Endothelial cell of umbilical vein (primary cell): ENCODE measurements around the gene ZNF423. TPM values are rescaled to one million over a fixed set of nuclear protein-coding genes. Genes with fewer than 3 reads are reported as not detected.

ENCODE experiments used
- BruUV-seq: library from RNA; stranded (reverse); fragments of 400-500 nt; replicated peaks from 2 replicates; lab custom pipeline; 2021; lab: Mats Ljungman, UMichigan
- CTCF ChIA-PET: fragments of 300-600, 350-600 bp; sonication (Branson Sonifier 250); formaldehyde crosslinking; loops from one replicate; lab custom pipeline; 2021; ENCODE audit warnings: antibody characterized with exemption, inconsistent platforms; lab: Charles Lee
- POLR2A ChIA-PET: fragments of 300-600, 350-600 bp; sonication (Branson Sonifier 250); formaldehyde crosslinking; loops from one replicate; lab custom pipeline; 2021; ENCODE audit warnings: antibody characterized with exemption, inconsistent platforms; lab: Charles Lee
- DNase-seq: peaks from one replicate; pipeline ENCODE4 v3.0.0-alpha.2; 2011; ENCODE audit warnings: low read depth, low spot score
- FAIRE-seq: peaks from 2 replicates; lab custom pipeline; 2011; peaks lifted over from hg19 to GRCh38; lab: Jason Lieb, UNC
- H2AFZ ChIP-seq: 2 replicates; pipeline ENCODE4 v1.6.0; 2012; ENCODE audit warnings: low read depth, low read length, control low read depth, inconsistent platforms
- H3K27ac ChIP-seq: 2 replicates; pipeline ENCODE4 v1.5.1; 2011; ENCODE audit warnings: low read depth, mild to moderate bottlenecking, control low read depth, low read length, moderate library complexity; ENCODE audit not compliant: insufficient read depth
- H3K27me3 ChIP-seq, 2 experiments: 2 replicates each; pipeline versions ENCODE4 v1.6.0 to v1.6.1; 2011; ENCODE audit warnings: low read length in 2 of 2, mixed read lengths in 1 of 2; ENCODE audit not compliant: control insufficient read depth in 2 of 2, insufficient read depth in 2 of 2
- H3K36me3 ChIP-seq, 2 experiments: 2 replicates in 1 of 2; 3 replicates in 1 of 2; pipeline ENCODE4 v1.5.1; 2011; ENCODE audit warnings: low read length in 2 of 2, mild to moderate bottlenecking in 1 of 2, moderate library complexity in 1 of 2; ENCODE audit not compliant: control insufficient read depth in 2 of 2, insufficient read depth in 2 of 2; ENCODE audit errors: extremely low read depth in 1 of 2
- H3K4me1 ChIP-seq: 3 replicates; pipeline ENCODE4 v1.5.1; 2011; ENCODE audit warnings: mild to moderate bottlenecking, low read length; ENCODE audit not compliant: control insufficient read depth, insufficient read depth; ENCODE audit errors: extremely low read depth
- H3K4me2 ChIP-seq: 2 replicates; pipeline ENCODE4 v1.6.1; 2011; ENCODE audit warnings: low read length, control low read depth, mixed read lengths; ENCODE audit not compliant: insufficient read depth
- H3K4me3 ChIP-seq, 3 experiments: fragments of 200-600 bp in 1 of 3; sonication (generic), shearing (Covaris generic) in 1 of 3; replicated peaks in 1 of 3; 2 replicates each; pipeline ENCODE4 v1.5.1; 2011 to 2016; ENCODE audit warnings: control low read depth in 3 of 3, low read length in 3 of 3, mild to moderate bottlenecking in 2 of 3, inconsistent platforms in 1 of 3, low read depth in 1 of 3, moderate library complexity in 1 of 3; ENCODE audit not compliant: insufficient read depth in 1 of 3
- H3K79me2 ChIP-seq: 2 replicates; pipeline ENCODE4 v1.6.0; 2012; ENCODE audit warnings: low read length, inconsistent platforms; ENCODE audit not compliant: control insufficient read depth, insufficient read depth
- H3K9ac ChIP-seq: replicated peaks from 2 replicates; pipeline ENCODE3; 2011; ENCODE audit warnings: low read length, control low read depth; ENCODE audit not compliant: insufficient read depth; ENCODE audit errors: extremely low read depth
- H3K9me1 ChIP-seq: replicated peaks from 3 replicates; pipeline ENCODE4 v1.6.0; 2011; ENCODE audit warnings: mild to moderate bottlenecking, low read length; ENCODE audit not compliant: control insufficient read depth, insufficient read depth; ENCODE audit errors: extremely low read depth
- H3K9me3 ChIP-seq: replicated peaks from 2 replicates; pipeline ENCODE4 v1.5.1; 2012; ENCODE audit warnings: low read length, inconsistent platforms; ENCODE audit not compliant: control insufficient read depth, insufficient read depth
- H4K20me1 ChIP-seq: replicated peaks from 2 replicates; pipeline ENCODE3; 2011; ENCODE audit warnings: mild to moderate bottlenecking, low read length; ENCODE audit not compliant: control insufficient read depth, insufficient read depth; ENCODE audit errors: extremely low read depth
- CTCF ChIP-seq, 2 donors: IDR thresholded peaks; 1 replicate in 1 of 2; 2 replicates in 1 of 2; pipeline ENCODE4 v1.5.1; 2011; ENCODE audit warnings: low read length in 2 of 2, mild to moderate bottlenecking in 2 of 2, moderate library complexity in 2 of 2, control low read depth in 1 of 2, inconsistent platforms in 1 of 2, low read depth in 1 of 2; ENCODE audit not compliant: insufficient read depth in 1 of 2; ENCODE audit errors: extremely low read depth in 1 of 2
- FOS ChIP-seq: IDR thresholded peaks from 2 replicates; pipeline ENCODE4 v1.6.1; 2011; ENCODE audit warnings: mild to moderate bottlenecking, low read length, moderate library complexity, borderline replicate concordance; ENCODE audit not compliant: insufficient read depth
- GATA2 ChIP-seq: IDR thresholded peaks from 2 replicates; pipeline ENCODE4 v1.7.0; 2011; ENCODE audit warnings: low read depth, mild to moderate bottlenecking, moderate library complexity, mixed read lengths, low read length; ENCODE audit not compliant: insufficient read length, insufficient read depth
- JUN ChIP-seq: IDR thresholded peaks from 2 replicates; pipeline ENCODE4 v1.6.1; 2011; ENCODE audit warnings: borderline replicate concordance, low read depth; ENCODE audit not compliant: insufficient read length, insufficient read depth
- MAX ChIP-seq: IDR thresholded peaks from 2 replicates; pipeline ENCODE4 v1.6.1; 2011; ENCODE audit not compliant: insufficient read depth, insufficient read length
- MYC ChIP-seq: IDR thresholded peaks from one replicate; pipeline ENCODE4 v1.6.1; 2011; ENCODE audit warnings: mild to moderate bottlenecking, low read depth, low read length
- dilution Hi-C: fragments of 300-500 bp; cut with MboI; formaldehyde crosslinking; loops from one replicate; pipeline ENCODE4 v1.15.0; 2019; ENCODE audit warnings: low sequenced_read_pairs; ENCODE audit not compliant: extremely low pct_ligation_motif_present
- intact Hi-C: fragments of 100-400 bp; cut with micrococcal nuclease; formaldehyde crosslinking; loops from one replicate; pipeline ENCODE4 v1.10.0; 2022
- polyA plus RNA-seq, 4 experiments: library from polyadenylated mRNA; depleted of rRNA in 3 of 4; stranded (reverse) in 3 of 4; unstranded in 1 of 4; fragments of >200 nt; gene quantifications; 2 replicates each; pipeline versions ENCODE4 v1.2.1 to v1.2.3, GENCODE V29; 2011 to 2012; ENCODE audit warnings: missing spikeins in 1 of 4
- total RNA-seq: library from RNA; stranded (reverse); gene quantifications from 2 replicates; pipeline ENCODE4 v1.2.3, GENCODE V29; 2021

Gene ZNF423
- total and polyA plus RNA-seq, 2 donors (not counting 3 experiments of a cell fraction or from before 2014, with no cell fraction given): 2.2 to 8.1 TPM

- FAIRE-seq (no peak), DNase-seq (no peak)
- Histone ChIP-seq H3K27me3 (peaks cover 0 to 4% of the 10 kb centered on the region in 2 experiments), H3K27ac (no peak overlapping the region), H3K4me3 (no peak overlapping the region), H3K36me3 (no peaks in the 10 kb centered on the region), H3K4me2 (no peak overlapping the region), H3K9me1 (no peaks in the 10 kb centered on the region), H3K9me3 (no peaks in the 10 kb centered on the region), H2AFZ (no peak overlapping the region), H4K20me1 (no peaks in the 10 kb centered on the region), H3K4me1 (no peaks in the 10 kb centered on the region), H3K9ac (no peak overlapping the region), H3K79me2 (no peaks in the 10 kb centered on the region)
- dilution Hi-C loops (no loop called here), intact Hi-C loops (no loop called here)
- ChIA-PET POLR2A (no interaction called here), CTCF (interaction anchor here (1.0 kb wide), 3 partner anchors 8 to 110 kb away, joined by 3 read pairs; no protein-coding TSS in a partner anchor)
- BruUV-seq: no TSS peak
- TF ChIP-seq JUN (no peak), FOS (no peak), GATA2 (no peak), CTCF (IDR thresholded peaks at IDR 0.05; ENCODE audit: extremely low read depth in 1 of 2, insufficient read depth in 1 of 2, low read depth in 1 of 2, low read length in 2 of 2) (no peak), MAX (no peak), MYC (no peak)
Observed at GRCh38 chr16:49483251-49483650, 372.7 kb downstream of the ZNF423 start.
